D721Med (cell line): ENCODE data around the gene GDF11.

Experiments
- DNase-seq: peaks from one replicate; pipeline ENCODE4 v3.0.0; 2011; ENCODE audit warnings: low spot score; ENCODE audit not compliant: insufficient read length
- FAIRE-seq: peaks from 2 replicates; lab custom pipeline; 2011; peaks lifted over from hg19 to GRCh38; lab: Jason Lieb, UNC
- TF ChIP-seq, protein P1 (sequence below): IDR thresholded peaks from 2 replicates; pipeline ENCODE4 v1.5.1; 2012; ENCODE audit warnings: mild to moderate bottlenecking, control low read depth; ENCODE audit not compliant: insufficient read depth; ENCODE audit errors: missing control alignments

The GDF11 gene

DNA sequence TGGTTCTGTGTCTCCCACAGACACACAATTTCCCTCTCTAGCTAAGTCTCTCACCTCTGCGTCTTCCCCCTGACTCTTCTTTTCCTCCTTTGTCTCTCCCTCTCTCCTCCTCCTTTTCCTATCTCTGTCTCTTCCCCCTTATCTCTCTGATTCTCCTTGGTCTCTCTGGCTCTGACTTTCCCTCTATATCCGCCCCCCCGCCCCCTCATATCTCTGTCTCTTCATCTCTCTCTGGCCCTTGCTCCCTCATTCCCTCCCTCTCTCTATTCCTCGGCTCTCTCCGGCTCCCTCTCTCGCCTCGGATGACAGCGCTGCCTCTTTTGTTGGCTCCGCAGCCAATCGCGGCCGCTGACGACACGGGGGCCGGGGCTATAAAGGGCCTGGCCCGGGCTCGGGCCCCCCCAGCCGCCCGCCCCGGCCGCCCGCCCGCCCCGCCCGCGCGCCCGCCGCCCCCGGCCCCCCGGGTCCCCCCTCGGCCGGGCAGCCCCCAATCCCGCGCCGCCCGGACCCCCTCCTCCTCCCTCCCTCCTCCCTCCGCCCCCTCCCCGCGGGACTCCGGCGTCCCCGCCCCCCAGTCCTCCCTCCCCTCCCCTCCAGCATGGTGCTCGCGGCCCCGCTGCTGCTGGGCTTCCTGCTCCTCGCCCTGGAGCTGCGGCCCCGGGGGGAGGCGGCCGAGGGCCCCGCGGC lies at the start of gene GDF11:
Gene GDF11 (plus strand): TSS at position 404 of the 687 bp plus-strand sequence. CDS start 195 bp downstream, at position 599.
- DNase-seq (peak; percentile 80), FAIRE-seq (no peak)
- TF ChIP-seq, protein P1, sequence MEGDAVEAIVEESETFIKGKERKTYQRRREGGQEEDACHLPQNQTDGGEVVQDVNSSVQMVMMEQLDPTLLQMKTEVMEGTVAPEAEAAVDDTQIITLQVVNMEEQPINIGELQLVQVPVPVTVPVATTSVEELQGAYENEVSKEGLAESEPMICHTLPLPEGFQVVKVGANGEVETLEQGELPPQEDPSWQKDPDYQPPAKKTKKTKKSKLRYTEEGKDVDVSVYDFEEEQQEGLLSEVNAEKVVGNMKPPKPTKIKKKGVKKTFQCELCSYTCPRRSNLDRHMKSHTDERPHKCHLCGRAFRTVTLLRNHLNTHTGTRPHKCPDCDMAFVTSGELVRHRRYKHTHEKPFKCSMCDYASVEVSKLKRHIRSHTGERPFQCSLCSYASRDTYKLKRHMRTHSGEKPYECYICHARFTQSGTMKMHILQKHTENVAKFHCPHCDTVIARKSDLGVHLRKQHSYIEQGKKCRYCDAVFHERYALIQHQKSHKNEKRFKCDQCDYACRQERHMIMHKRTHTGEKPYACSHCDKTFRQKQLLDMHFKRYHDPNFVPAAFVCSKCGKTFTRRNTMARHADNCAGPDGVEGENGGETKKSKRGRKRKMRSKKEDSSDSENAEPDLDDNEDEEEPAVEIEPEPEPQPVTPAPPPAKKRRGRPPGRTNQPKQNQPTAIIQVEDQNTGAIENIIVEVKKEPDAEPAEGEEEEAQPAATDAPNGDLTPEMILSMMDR: no peak

DNA sequence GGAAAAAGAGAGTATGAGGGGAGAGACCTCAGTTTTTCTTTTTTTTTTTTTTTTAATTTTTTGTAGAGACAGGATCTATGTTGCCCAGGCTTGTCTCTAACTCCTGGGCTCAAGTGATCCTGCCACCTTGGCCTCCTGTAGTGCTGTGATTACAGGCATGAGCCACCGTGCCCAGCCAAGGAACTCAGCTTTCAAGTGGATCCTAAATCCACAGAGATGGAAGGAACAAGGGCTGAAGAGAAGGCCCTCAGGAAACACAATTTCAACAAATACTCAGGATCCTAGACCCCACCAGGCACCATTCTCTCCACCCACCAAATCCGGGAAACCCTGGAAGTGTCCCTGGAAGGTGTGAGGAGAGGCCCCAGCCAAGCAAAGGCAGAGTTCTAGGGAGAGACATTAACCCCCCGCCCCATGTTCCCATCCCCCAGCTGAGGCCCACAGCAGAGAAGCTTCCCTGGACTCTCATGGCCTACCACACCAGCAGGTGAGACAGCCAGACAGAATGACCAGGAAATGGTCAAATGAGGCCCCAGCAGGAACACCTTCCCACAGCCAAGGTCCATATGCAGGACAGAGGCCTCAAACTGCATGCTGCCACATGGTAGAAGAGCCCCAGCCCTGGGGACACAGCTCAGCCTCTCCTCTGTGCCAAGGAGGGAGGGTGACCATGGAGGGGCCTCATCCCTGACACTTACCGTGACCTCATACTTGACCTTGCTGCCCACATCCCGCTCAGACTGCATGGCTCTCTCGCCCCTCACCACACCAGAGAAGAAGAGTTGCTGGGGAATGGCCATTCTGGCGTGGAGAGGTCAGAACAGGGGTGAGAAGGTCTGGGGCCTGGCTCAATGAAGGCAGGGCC lies 49.4 kb upstream of the GDF11 start:
- DNase-seq (no peak), FAIRE-seq (no peak)
- TF ChIP-seq, protein P1: no peak

DNA sequence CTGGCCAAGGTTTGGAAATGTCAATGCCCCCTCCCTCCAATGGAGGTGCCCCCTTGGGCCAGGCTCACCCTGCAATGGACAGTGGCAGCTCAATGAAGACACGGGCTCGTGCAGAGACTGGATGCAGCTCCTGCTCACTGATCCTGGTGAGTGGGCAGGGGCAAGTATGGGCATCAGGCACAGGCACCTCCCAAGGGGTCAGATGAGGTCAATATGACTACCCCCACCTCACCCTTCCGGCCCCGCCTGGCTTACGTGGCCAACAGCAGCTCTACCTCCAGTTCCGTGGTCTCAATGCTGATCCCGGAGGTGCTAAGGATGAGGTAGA lies 48.8 kb upstream of the GDF11 start:
- TF ChIP-seq, protein P1: no peak
- FAIRE-seq (no peak), DNase-seq (no peak)

DNA sequence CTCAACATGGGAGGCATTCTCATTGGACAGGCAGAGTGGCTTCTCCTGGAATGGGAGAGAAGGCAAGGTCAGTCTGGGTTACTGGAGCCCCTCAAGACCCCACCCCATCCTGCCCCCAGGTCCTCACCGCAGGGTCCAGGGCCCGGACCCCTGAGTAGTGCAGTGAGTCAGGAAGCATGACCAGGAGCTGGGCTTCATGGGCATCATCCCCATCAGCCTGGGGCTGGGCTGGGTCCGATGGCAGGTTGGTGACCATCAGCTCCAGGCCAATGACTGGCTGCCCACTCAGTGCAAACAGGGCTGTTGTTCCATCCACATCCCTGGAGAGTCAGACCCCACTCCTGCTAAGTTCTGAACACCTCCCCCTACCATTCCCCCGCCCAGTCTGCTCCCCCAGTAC lies 48.3 kb upstream of the GDF11 start:
- TF ChIP-seq, protein P1: no peak
- FAIRE-seq: no peak
- DNase-seq: no peak

DNA sequence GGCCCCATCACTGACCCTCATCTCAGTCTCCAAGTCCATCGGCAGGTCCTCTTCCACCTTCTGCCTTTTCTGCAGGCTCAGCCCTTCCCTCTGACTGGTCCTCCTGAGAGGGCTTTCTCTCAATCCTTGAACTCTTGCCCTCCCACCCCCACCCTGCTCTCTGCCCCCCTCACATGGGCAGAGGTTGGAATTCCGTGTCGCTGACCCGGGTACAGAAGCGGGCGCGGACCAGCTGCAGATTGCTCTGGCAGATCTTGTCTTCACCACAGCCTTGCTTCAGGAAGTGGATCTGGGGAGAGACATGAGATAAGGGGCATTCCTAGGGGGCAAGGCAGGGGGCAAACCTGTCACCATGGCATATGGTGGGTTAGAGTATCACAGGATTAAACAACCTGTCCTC lies 47.6 kb upstream of the GDF11 start:
- TF ChIP-seq, protein P1: no peak
- FAIRE-seq: no peak

DNA sequence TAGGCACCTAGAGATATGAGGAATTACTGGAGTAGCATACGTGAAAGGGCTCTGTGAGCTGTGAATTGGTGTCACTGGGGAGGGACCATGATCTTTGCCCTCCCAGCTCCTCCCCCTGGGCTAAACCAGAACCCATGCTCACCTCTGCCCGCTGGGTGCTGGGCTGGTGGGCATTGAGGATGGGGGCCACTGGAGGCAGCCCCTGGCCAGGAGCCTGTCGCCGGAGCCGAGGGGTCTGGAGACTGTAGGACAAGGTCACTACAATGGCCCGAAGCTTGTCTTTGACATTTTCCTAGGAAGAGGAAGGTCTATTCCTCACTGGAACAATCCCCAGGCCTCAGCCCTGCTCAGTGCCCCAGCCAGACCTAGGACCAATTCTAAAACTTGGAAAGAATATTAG lies 46.8 kb upstream of the GDF11 start:
- TF ChIP-seq, protein P1: no peak
- no peak for DNase-seq
- no peak for FAIRE-seq

More for the DNA sequence above, 47.6 kb upstream of the GDF11 start:
- no peak for DNase-seq
